AG04450 (cell line): ENCODE measurements around the gene BICRA. TPM values are rescaled to one million over a fixed set of nuclear protein-coding genes. Genes with fewer than 3 reads are reported as not detected.
"Not testable (repeated sequence)": the region's sequence is repeated elsewhere in the genome, so short reads cannot be mapped to it uniquely, and the experiment has no call there.

Source experiments
- CTCF ChIA-PET: fragments of 300-600, 350-600 bp; formaldehyde crosslinking; extraction: SDS; loops from one replicate; lab custom pipeline; 2022; ENCODE audit warnings: antibody characterized with exemption, inconsistent platforms; lab: Charles Lee
- POLR2A ChIA-PET: fragments of 350-600 bp; formaldehyde crosslinking; extraction: SDS; loops from one replicate; lab custom pipeline; 2021; ENCODE audit warnings: antibody characterized with exemption, inconsistent platforms; lab: Yijun Ruan, JAX
- DNase-seq: peaks from one replicate; pipeline ENCODE4 v3.0.0-alpha.2; 2011; ENCODE audit warnings: low read depth, low spot score
- H3K27ac ChIP-seq: one replicate; pipeline ENCODE4 v1.5.1; 2012; ENCODE audit warnings: low read depth, low read length, control low read depth
- H3K27me3 ChIP-seq: one replicate; pipeline ENCODE4 v1.6.0; 2012; ENCODE audit warnings: low read length; ENCODE audit not compliant: control insufficient read depth, insufficient read depth
- H3K4me3 ChIP-seq: 2 replicates; pipeline ENCODE4 v1.5.1; 2011; ENCODE audit warnings: mild to moderate bottlenecking, low read depth, low read length, control low read depth
- H3K9me3 ChIP-seq: 2 replicates; pipeline ENCODE4 v1.5.1; 2012; ENCODE audit warnings: low read length; ENCODE audit not compliant: control insufficient read depth, insufficient read depth
- CTCF ChIP-seq: IDR thresholded peaks from 2 replicates; pipeline ENCODE4 v1.5.1; 2011; ENCODE audit warnings: low read depth, low read length, control low read depth, inconsistent platforms
- polyA plus RNA-seq: library from polyadenylated mRNA; depleted of rRNA; stranded (reverse); fragments of >200 nt; gene quantifications from 2 replicates; pipeline ENCODE4 v1.2.3, GENCODE V29; 2011

BICRA gene
- polyA plus RNA-seq, 1 experiment = 0.72 TPM

DNA sequence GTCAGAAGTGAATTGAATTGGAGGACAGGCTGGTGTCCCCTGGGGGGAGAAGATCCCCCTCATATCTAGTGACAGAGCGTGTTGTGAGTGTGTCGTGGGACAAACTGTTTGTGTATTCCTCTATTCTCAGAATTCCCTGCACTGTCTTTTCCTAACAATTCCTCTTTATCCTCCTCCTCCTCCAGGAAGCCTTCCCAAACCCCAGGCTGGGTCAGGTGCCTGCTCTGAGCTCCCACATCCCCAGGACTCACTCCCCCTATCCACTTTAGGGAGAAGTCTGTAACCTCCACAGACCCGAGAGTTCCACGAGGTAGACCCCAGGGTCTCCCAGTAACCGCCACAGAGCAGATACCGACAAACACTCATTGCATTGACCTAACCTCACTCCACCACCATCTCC, 15.1 kb upstream of the BICRA start:
- DNase-seq = no peak
- POLR2A ChIA-PET = interaction anchor here (0.6 kb wide), 1 partner anchor 708 kb away, joined by 3 read pairs; no protein-coding TSS in a partner anchor
- peaks cover 3% of the 10 kb centered on the region; the same call in 1 of the 2 replicates for H3K9me3 ChIP-seq
- CTCF ChIA-PET = interaction anchor here (1.4 kb wide), 1 partner anchor 78 kb away, joined by 7 read pairs; no protein-coding TSS in a partner anchor
- no peak overlapping the region for H3K4me3 ChIP-seq
- no peak for TF ChIP-seq CTCF
- H3K27me3 ChIP-seq = no peaks in the 10 kb centered on the region
- H3K27ac ChIP-seq = no peak overlapping the region

DNA sequence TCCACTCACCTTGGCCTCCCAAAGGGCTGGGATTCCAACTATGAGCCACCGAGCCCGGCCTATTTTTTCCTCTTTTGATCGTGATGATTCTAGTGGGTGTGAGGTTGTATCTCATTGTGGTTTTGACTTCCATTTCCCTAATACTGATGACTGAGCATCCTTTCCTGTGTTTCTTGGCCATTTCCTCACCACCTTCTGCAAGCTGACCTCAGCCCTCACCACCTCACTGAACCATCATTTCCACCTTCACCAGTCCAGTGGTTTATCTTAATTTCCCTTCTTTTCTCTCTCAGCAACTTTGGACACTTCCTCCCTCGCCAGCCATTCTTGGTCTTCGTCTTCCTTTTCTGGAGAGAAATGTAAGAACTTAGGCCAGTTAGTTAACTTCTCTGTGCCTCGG, 13.0 kb upstream of the BICRA start:
- TF ChIP-seq CTCF = no peak
- DNase-seq = no peak
- H3K4me3 ChIP-seq = no peak overlapping the region
- no peak overlapping the region for H3K27ac ChIP-seq
- CTCF ChIA-PET = interaction anchor here (1.5 kb wide), 1 partner anchor 80 kb away, joined by 3 read pairs; no protein-coding TSS in a partner anchor
- POLR2A ChIA-PET = no interaction called here
- no peaks in the 10 kb centered on the region for H3K9me3 ChIP-seq
- no peaks in the 10 kb centered on the region for H3K27me3 ChIP-seq

- H3K9me3 ChIP-seq = no peaks in the 10 kb centered on the region
- ChIA-PET CTCF (interaction anchor here (1.2 to 1.5 kb wide), 2 partner anchors 83 kb away, joined by 6 to 9 read pairs; partner anchors contain the start of gene NAPA), POLR2A (interaction anchor here (0.6 to 2.8 kb wide), 7 partner anchors 9 to 165 kb away, joined by 3 to 38 read pairs (median 5); partner anchors contain the start of genes BICRA and NAPA)
- peak overlapping the region; percentile 56 for H3K4me3 ChIP-seq
- H3K27ac ChIP-seq = peak overlapping the region; percentile 77
- DNase-seq = peak; percentile 89
- TF ChIP-seq CTCF = no peak
- H3K27me3 ChIP-seq = no peaks in the 10 kb centered on the region
Observed at GRCh38 chr19:47598407-47599349, 10.3 kb upstream of the BICRA start.

GRCh38 chr19:47599671-47600245, 9.2 kb upstream of the BICRA start:
- peak overlapping the region; percentile 66 for H3K4me3 ChIP-seq
- ChIA-PET CTCF (interaction anchor here (1.2 kb wide), 1 partner anchor 84 kb away, joined by 9 read pairs; the partner anchor contains the start of gene NAPA), POLR2A (interaction anchor here (0.6 to 2.8 kb wide), 8 partner anchors 10 to 396 kb away, joined by 3 to 38 read pairs (median 5); partner anchors contain the start of genes BICRA, DHX34 and NAPA)
- not testable (repeated sequence) for H3K9me3 ChIP-seq, H3K27me3 ChIP-seq, DNase-seq
- peak overlapping the region; percentile 77 for H3K27ac ChIP-seq
